Ectodermal cell (in vitro differentiated cells): ENCODE data around the gene GPR137B.

ENCODE experiments used
- H3K27ac ChIP-seq: 2 replicates; pipeline ENCODE4 v1.7.0; 2013; ENCODE audit warnings: mild to moderate bottlenecking, low read depth, low read length; ENCODE audit not compliant: insufficient read depth, poor library complexity, severe bottlenecking
- H3K27me3 ChIP-seq: 2 replicates; pipeline ENCODE4 v1.7.0; 2013; ENCODE audit warnings: mild to moderate bottlenecking, low read length; ENCODE audit not compliant: insufficient read depth, control insufficient read depth, poor library complexity, severe bottlenecking
- H3K36me3 ChIP-seq: one replicate; pipeline ENCODE4 v1.7.0; 2013; ENCODE audit warnings: low read length; ENCODE audit not compliant: control insufficient read depth, insufficient read depth
- H3K4me1 ChIP-seq: one replicate; pipeline ENCODE4 v1.7.0; 2013; ENCODE audit warnings: low read length; ENCODE audit not compliant: control insufficient read depth, insufficient read depth
- H3K4me3 ChIP-seq: 2 replicates; pipeline ENCODE4 v1.7.0; 2013; ENCODE audit warnings: low read depth, low read length, control low read depth; ENCODE audit not compliant: insufficient read depth
- H3K9me3 ChIP-seq: 2 replicates; pipeline ENCODE4 v1.7.0; 2013; ENCODE audit warnings: mild to moderate bottlenecking, low read length, moderate library complexity; ENCODE audit not compliant: control insufficient read depth
- WGBS, 2 experiments: methylation state at CpG; one replicate each; pipeline ENCODE4 v1.1.7; 2013; ENCODE audit warnings: missing lambda C conversion rate in 2 of 2; 5-methylcytosine and 5-hydroxymethylcytosine counted together

Gene GPR137B

GRCh38 chr1:236211815-236212214 is 69.5 kb downstream of the GPR137B start:
- 94 to 96% methylated on average over 5 of the region's 5 CpGs for WGBS, 2 experiments
- no peak overlapping the region for H3K27ac ChIP-seq

DNA sequence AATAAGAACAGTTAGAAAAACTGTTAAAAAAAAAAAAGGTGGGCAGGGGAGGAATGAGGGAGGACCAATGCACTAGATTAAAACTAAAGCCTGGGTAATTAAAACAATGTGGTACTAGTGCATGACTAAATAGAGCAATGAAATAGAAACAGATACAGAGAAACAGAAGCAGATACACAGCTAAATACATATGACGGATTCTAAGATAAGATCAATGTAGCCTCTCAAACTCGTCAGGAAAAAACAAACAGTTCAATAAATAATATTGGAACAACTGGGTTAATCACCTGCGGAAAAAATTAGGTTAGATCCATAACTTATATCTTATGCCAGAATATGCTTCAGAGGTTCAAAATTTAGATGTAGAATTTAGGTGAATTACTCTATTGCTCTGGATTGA is 71.2 kb downstream of the GPR137B start:
- no peak overlapping the region for H3K27ac ChIP-seq
- H3K27me3 ChIP-seq: no peaks in the 10 kb centered on the region
- WGBS, 2 experiments: 96 to 100% methylated on average over 3 of the region's 3 CpGs
- H3K4me1 ChIP-seq: no peaks in the 10 kb centered on the region
- no peaks in the 10 kb centered on the region for H3K9me3 ChIP-seq
- no peaks in the 10 kb centered on the region for H3K36me3 ChIP-seq
- H3K4me3 ChIP-seq: no peak overlapping the region

More at GRCh38 chr1:236211815-236212214, 69.5 kb downstream of the GPR137B start:
- no peaks in the 10 kb centered on the region for H3K9me3 ChIP-seq
- no peaks in the 10 kb centered on the region for H3K27me3 ChIP-seq
- no peak overlapping the region for H3K4me3 ChIP-seq
- peaks cover 5% of the 10 kb centered on the region for H3K4me1 ChIP-seq
- H3K36me3 ChIP-seq: no peaks in the 10 kb centered on the region

DNA sequence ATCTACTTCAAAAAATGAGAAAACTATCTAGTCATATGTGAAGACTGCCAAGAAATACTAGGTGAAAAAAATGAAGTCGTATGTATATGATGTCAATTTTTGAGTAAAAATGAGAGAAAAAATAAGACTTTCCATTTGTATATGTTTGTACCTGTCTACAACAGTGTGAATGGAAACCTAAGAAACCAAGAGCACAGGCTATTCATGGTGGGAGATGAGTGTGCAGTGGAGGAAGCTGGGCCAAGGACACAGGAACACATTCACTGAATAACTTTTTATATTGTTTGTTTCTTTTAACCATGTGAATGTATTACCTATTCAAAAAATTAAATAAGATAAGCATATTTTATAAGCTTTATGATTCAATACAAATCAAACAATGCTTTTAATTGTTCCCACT is 72.4 kb downstream of the GPR137B start:
- Histone ChIP-seq H3K27ac (no peak overlapping the region), H3K9me3 (no peaks in the 10 kb centered on the region), H3K27me3 (no peaks in the 10 kb centered on the region), H3K36me3 (no peaks in the 10 kb centered on the region), H3K4me3 (no peak overlapping the region), H3K4me1 (no peaks in the 10 kb centered on the region)
- 85 to 91% methylated on average over 1 of the region's 1 CpG for WGBS, 2 experiments

DNA sequence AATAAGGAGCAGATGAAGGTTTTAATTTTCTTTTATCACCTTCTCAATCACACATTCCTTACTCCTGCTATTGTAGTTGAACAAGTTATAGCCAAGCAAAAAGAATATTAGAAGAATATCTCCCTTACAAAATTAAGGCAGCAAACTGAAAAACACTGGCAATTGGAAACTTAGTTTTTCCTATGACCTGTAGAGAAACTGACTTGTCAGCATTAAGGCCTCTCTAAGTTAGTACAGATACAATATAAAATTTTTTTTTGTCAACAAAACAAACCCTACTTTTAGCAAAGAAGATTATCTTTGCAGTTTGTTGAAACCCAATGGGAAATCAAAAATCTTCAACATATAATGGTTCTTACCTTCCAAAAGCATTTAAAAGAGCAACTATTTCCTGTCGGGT is 78.1 kb downstream of the GPR137B start:
- 100% methylated on average over 1 of the region's 1 CpG for WGBS, 2 experiments
- no peaks in the 10 kb centered on the region for H3K9me3 ChIP-seq
- no peaks in the 10 kb centered on the region for H3K4me1 ChIP-seq
- H3K27ac ChIP-seq: no peak overlapping the region
- H3K36me3 ChIP-seq: no peaks in the 10 kb centered on the region
- H3K4me3 ChIP-seq: no peak overlapping the region
- H3K27me3 ChIP-seq: no peaks in the 10 kb centered on the region

DNA sequence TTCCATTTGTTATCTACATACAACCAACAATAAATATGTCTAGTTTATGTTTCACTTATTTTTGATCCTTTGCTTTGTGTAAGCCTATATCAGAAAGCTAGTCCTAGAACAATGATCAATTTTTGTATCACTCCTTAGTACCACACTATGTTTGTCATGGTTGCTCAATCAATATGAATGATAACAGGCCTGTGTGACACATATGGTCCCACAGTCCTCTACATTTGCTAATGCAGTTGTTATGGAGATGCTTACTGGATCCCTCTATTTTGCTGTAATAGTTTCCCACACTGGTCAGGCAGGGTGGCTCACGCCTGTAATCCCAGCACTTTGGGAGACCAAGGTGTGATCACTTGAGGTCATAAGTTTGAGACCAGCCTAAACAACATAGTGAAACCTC is 80.3 kb downstream of the GPR137B start:
- Histone ChIP-seq H3K4me3 (no peak overlapping the region), H3K9me3 (no peaks in the 10 kb centered on the region), H3K36me3 (no peaks in the 10 kb centered on the region), H3K27ac (no peak overlapping the region), H3K27me3 (no peaks in the 10 kb centered on the region), H3K4me1 (no peaks in the 10 kb centered on the region)
- 95 to 100% methylated on average over 1 of the region's 1 CpG for WGBS, 2 experiments

DNA sequence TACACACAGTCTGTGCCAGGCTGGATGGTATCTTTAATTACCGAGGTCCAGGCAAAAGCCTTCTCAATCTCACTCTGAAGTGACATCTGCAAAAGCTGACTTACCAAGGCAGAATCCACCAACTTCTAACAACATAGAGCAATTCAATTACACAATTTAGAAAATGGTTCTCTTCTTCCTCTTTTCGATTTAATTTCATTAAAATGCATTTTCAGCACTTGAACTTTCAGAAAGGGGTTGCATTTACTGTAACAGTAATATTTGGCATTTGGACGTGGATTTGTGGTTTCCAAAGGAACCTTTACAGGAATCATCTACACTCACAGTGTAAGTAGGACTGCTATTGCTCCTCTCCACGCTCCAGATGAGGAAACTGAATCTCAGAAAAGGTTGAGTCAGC is 86.1 kb downstream of the GPR137B start:
- H3K4me3 ChIP-seq: no peak overlapping the region
- H3K4me1 ChIP-seq: no peaks in the 10 kb centered on the region
- H3K36me3 ChIP-seq: no peaks in the 10 kb centered on the region
- WGBS, 2 experiments: 91 to 99% methylated on average over 3 to 4 of the region's 4 CpGs
- H3K27ac ChIP-seq: no peak overlapping the region
- H3K9me3 ChIP-seq: no peaks in the 10 kb centered on the region
- no peaks in the 10 kb centered on the region for H3K27me3 ChIP-seq

- no peaks in the 10 kb centered on the region for H3K27me3 ChIP-seq
- H3K27ac ChIP-seq: no peak overlapping the region
- H3K36me3 ChIP-seq: no peaks in the 10 kb centered on the region
- 92 to 95% methylated on average over 2 of the region's 3 CpGs for WGBS, 2 experiments
- no peaks in the 10 kb centered on the region for H3K9me3 ChIP-seq
- H3K4me1 ChIP-seq: no peaks in the 10 kb centered on the region
- no peak overlapping the region for H3K4me3 ChIP-seq
These were observed 92.8 kb downstream of the GPR137B start for GRCh38 chr1:236235116-236235515.

GRCh38 chr1:236239092-236239585 is 96.8 kb downstream of the GPR137B start:
- no peaks in the 10 kb centered on the region for H3K4me1 ChIP-seq
- H3K9me3 ChIP-seq: no peaks in the 10 kb centered on the region
- no peak overlapping the region for H3K4me3 ChIP-seq
- no peaks in the 10 kb centered on the region for H3K27me3 ChIP-seq
- 91 to 94% methylated on average over 1 of the region's 1 CpG for WGBS, 2 experiments
- H3K36me3 ChIP-seq: no peaks in the 10 kb centered on the region
- no peak overlapping the region for H3K27ac ChIP-seq

GRCh38 chr1:236240675-236241074 is 98.3 kb downstream of the GPR137B start:
- Histone ChIP-seq H3K4me1 (no peaks in the 10 kb centered on the region), H3K27me3 (no peaks in the 10 kb centered on the region), H3K36me3 (no peaks in the 10 kb centered on the region), H3K9me3 (no peaks in the 10 kb centered on the region), H3K4me3 (no peak overlapping the region), H3K27ac (no peak overlapping the region)
- WGBS, 2 experiments: 87 to 93% methylated on average over 2 to 3 of the region's 3 CpGs

DNA sequence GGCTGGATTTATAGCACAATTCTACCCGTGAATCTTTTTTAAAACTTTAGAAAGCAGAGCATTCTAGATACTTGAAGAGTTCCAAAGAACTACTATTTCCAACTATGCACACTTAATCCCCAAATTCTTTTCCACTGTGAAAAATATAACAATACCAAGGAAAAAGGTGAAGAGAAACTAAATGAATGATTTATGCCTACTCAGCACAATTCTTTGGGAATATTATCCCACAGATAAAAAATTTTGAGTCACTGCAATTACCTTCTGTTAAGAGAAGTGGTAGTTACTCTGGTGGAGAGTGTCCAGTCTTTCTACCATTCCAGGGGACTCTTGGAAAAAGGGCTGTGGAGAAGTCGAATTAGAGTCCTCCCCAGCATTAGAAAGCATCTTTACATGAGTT is 100.2 kb downstream of the GPR137B start:
- H3K4me3 ChIP-seq: no peak overlapping the region
- H3K27ac ChIP-seq: no peak overlapping the region
- no peaks in the 10 kb centered on the region for H3K4me1 ChIP-seq
- H3K27me3 ChIP-seq: no peaks in the 10 kb centered on the region
- H3K9me3 ChIP-seq: no peaks in the 10 kb centered on the region
- no peaks in the 10 kb centered on the region for H3K36me3 ChIP-seq
- WGBS, 2 experiments: 84 to 89% methylated on average over 2 of the region's 2 CpGs

DNA sequence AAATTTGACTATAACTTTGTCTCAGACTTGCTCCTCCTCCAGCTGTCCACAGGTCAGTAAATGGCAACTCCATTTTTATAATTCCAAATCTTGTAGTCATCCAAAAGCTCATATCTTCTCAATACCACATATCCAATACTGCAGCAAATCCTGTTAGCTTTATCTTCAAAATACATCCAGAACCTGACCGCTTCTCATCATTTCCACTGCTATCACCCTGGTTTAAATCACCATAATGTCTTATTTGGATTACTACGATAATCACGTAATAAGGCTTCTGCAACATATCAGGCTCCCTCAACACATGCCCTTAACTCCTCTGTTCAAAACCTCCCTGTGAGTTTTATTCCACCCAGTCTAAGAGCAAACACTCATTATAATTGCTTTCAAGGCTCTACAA is 104.9 kb downstream of the GPR137B start:
- Histone ChIP-seq H3K4me1 (no peaks in the 10 kb centered on the region), H3K9me3 (no peaks in the 10 kb centered on the region), H3K36me3 (no peaks in the 10 kb centered on the region), H3K27ac (no peak overlapping the region), H3K4me3 (no peak overlapping the region), H3K27me3 (no peaks in the 10 kb centered on the region)
- WGBS, 2 experiments: 96 to 97% methylated on average over 3 of the region's 3 CpGs
